ENCODE results near the gene LAGE3. TPM values are rescaled to one million over a fixed set of nuclear protein-coding genes. Genes with fewer than 3 reads are reported as not detected.

The LAGE3 gene
- total and polyA plus RNA-seq, 4 donors = 10.3 to 32.0 (median 23.9) TPM

DNA sequence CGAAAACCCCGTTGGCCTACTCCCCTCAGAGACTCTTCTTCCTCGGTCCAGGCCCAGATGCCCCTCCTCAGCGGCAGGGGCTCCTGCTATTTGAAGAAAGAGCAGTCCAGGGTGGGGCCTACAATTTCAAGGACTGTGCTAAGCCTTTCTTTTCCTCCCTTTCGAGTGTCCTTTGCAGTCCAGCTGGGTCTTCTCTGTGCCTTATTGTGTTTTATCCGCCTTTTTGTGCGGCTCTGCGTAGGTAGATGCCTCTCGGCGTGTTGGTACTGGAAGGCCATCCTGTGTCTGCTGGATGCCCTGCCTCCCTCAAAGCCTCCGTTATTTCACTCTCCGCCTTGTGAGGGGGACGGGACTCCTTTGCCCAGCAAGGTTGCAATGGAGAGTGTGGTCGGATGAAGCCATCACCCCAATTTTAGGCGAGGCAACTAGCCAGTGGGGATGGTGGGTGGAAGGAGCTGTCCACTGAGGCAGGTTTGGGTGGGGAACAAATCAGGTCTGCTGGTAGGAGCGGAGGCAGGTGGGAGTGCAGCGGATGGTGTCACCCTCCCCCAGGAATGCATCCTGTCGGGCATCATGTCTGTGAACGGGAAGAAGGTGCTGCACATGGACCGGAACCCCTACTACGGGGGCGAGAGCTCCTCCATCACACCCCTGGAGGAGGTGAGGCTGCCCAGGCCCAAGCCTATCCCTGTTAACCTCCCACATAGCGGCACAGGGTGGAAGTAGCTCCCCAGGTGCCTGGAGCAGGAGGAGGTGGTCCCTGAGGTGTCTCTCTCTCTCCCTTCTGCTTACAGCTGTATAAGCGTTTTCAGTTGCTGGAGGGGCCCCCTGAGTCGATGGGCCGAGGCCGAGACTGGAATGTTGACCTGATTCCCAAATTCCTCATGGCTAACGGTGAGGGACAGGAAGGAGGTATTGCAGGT is 40.8 kb downstream of the LAGE3 start:
- WGBS, 2 donors = 62 to 68% methylated on average over 21 to 28 of the region's 28 CpGs
- Histone ChIP-seq H3K4me3 (peak overlapping the region; percentile 60), H3K9ac (ENCODE audit: insufficient read depth in 1 of 2, low read length in 2 of 2) (peak overlapping the region in 1 of 2 donors; percentile 67), H3K27ac (ENCODE audit: low read depth in 1 of 2, low read length in 1 of 2) (no peak overlapping the region), H3K4me1 (ENCODE audit: control insufficient read depth in 5 of 5, insufficient read depth in 5 of 5, low read length in 5 of 5) (peaks cover 0 to 8% (median 0%) of the 10 kb centered on the region in 5 donors), H3K27me3 (ENCODE audit: control insufficient read depth in 3 of 3, insufficient read depth in 3 of 3, low read length in 2 of 3) (no peaks in the 10 kb centered on the region), H3K36me3 (ENCODE audit: control insufficient read depth in 4 of 4, insufficient read depth in 4 of 4, low read length in 4 of 4) (peaks cover 0 to 32% (median 9%) of the 10 kb centered on the region in 4 donors), H3K9me3 (ENCODE audit: control insufficient read depth in 4 of 4, insufficient read depth in 3 of 4, low read length in 3 of 4) (peaks cover 0 to 2% (median 0%) of the 10 kb centered on the region in 4 donors)
- DNase-seq (no peak), ATAC-seq (ENCODE audit: insufficient read depth, low FRiP score) (no peak)
- TF ChIP-seq, protein P1, sequence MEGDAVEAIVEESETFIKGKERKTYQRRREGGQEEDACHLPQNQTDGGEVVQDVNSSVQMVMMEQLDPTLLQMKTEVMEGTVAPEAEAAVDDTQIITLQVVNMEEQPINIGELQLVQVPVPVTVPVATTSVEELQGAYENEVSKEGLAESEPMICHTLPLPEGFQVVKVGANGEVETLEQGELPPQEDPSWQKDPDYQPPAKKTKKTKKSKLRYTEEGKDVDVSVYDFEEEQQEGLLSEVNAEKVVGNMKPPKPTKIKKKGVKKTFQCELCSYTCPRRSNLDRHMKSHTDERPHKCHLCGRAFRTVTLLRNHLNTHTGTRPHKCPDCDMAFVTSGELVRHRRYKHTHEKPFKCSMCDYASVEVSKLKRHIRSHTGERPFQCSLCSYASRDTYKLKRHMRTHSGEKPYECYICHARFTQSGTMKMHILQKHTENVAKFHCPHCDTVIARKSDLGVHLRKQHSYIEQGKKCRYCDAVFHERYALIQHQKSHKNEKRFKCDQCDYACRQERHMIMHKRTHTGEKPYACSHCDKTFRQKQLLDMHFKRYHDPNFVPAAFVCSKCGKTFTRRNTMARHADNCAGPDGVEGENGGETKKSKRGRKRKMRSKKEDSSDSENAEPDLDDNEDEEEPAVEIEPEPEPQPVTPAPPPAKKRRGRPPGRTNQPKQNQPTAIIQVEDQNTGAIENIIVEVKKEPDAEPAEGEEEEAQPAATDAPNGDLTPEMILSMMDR (IDR thresholded peaks at IDR 0.05; ENCODE audit: control extremely low read depth, extremely low read depth) = no peak

DNA sequence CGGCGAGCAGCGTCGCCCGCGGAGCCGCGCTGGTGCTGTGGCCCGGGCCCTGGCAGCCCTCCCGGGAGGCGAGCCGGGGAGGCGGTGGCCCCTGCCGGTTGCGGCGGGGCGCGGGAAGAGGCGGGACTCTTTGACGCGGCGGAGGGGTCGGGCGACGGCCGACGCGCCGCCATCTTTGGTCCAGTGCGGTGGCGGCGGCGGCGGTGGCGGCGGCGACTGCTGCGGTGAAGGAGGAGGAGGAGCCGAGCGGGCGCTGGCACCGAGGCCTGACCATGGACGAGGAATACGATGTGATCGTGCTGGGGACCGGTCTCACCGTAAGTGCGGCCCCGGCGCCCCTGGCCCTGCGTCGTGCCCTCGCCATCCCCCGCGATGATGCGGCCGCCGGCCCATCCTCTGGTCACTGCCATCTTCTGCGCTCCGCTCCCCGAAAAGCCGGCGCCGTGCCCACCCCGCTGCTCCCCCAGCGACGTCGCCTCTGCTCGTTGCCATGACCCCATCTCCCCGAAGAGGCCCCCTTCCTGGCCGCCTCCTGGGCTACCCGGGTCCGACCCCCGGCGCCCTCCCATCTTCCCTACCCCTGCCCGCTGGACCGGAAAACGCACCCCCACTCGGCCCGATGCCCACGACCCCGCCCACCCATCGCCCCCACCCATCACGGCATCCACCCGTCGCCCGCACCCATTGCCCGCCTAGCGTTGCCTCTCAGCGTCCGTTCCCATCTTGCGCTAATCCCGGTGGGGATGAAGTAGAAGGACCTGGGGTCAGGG is 41.9 kb downstream of the LAGE3 start, which contains the start of gene GDI1:
Gene GDI1 (plus strand): TSS at position 172 of the 770 bp plus-strand sequence. CDS start 101 bp downstream, at position 273.
- TF ChIP-seq, protein P1 (IDR thresholded peaks at IDR 0.05; ENCODE audit: control extremely low read depth, extremely low read depth) = no peak
- peak within 1 kb of the TSS; percentile 85 to 89 for H3K27ac ChIP-seq (ENCODE audit: low read depth in 1 of 2, low read length in 1 of 2)
- peaks cover 0 to 2% (median 0%) of the 10 kb centered on the region in 4 donors for H3K9me3 ChIP-seq (ENCODE audit: control insufficient read depth in 4 of 4, insufficient read depth in 3 of 4, low read length in 3 of 4)
- peak within 1 kb of the TSS in 1 of 2 donors; percentile 67 for H3K9ac ChIP-seq (ENCODE audit: insufficient read depth in 1 of 2, low read length in 2 of 2)
- H3K36me3 ChIP-seq (ENCODE audit: control insufficient read depth in 4 of 4, insufficient read depth in 4 of 4, low read length in 4 of 4) = peaks cover 0 to 32% (median 12%) of the 10 kb centered on the region in 4 donors
- H3K27me3 ChIP-seq (ENCODE audit: control insufficient read depth in 3 of 3, insufficient read depth in 3 of 3, low read length in 2 of 3) = no peaks in the 10 kb centered on the region
- ATAC-seq (ENCODE audit: insufficient read depth, low FRiP score) (peak; percentile 71), DNase-seq (peak; percentile 50 to 59 (median 52))
- H3K4me1 ChIP-seq (ENCODE audit: control insufficient read depth in 5 of 5, insufficient read depth in 5 of 5, low read length in 5 of 5) = peaks cover 0 to 8% (median 0%) of the 10 kb centered on the region in 5 donors
- peak within 1 kb of the TSS; percentile 62 for H3K4me3 ChIP-seq
- 3 to 35% methylated on average over 20 to 93 of the region's 93 CpGs for WGBS, 2 donors

DNA sequence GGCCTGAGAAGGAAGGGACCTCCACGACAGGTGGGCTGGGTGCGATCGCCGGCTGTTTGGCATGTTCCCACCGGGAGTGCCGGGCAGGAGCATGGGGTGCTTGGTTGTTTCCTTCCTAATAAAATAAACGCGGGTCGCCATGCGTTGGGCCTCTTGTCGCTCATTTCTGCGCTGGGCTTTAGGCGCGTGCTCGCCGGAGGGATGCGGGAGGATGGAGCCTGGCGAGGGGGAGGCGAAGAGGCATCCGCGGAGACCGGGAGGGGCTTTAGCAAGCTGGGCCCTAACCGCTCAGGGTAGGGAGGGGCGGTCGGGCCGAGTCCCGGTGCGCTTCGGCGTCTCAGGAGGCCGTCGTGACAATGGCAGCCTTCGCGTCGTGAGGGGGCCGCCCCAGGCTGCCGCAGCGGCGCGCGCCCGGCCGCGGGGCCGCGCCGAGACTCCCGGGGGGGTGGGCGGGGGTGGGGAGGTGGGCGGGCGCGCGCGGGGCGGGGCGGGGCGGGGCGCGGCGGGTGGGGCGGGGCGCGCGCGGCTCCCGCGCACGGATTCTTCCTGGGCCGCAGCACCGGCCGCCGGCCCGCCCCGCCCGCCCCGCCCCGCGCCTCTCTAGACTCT is 42.6 kb downstream of the LAGE3 start:
- peaks cover 0 to 2% (median 0%) of the 10 kb centered on the region in 4 donors for H3K9me3 ChIP-seq (ENCODE audit: control insufficient read depth in 4 of 4, insufficient read depth in 3 of 4, low read length in 3 of 4)
- H3K27me3 ChIP-seq (ENCODE audit: control insufficient read depth in 3 of 3, insufficient read depth in 3 of 3, low read length in 2 of 3) = no peaks in the 10 kb centered on the region
- ATAC-seq (ENCODE audit: insufficient read depth, low FRiP score) (peak; percentile 42), DNase-seq (peak in 2 of 3 donors; percentile 42 to 59)
- peaks cover 0 to 28% (median 9%) of the 10 kb centered on the region in 4 donors for H3K36me3 ChIP-seq (ENCODE audit: control insufficient read depth in 4 of 4, insufficient read depth in 4 of 4, low read length in 4 of 4)
- H3K4me3 ChIP-seq = no peak overlapping the region
- H3K4me1 ChIP-seq (ENCODE audit: control insufficient read depth in 5 of 5, insufficient read depth in 5 of 5, low read length in 5 of 5) = peaks cover 0 to 8% (median 0%) of the 10 kb centered on the region in 5 donors
- no peak overlapping the region for H3K9ac ChIP-seq (ENCODE audit: insufficient read depth in 1 of 2, low read length in 2 of 2)
- H3K27ac ChIP-seq (ENCODE audit: low read depth in 1 of 2, low read length in 1 of 2) = peak overlapping the region; percentile 85 to 89
- TF ChIP-seq, protein P1 (IDR thresholded peaks at IDR 0.05; ENCODE audit: control extremely low read depth, extremely low read depth) = no peak
- WGBS, 2 donors = 32 to 35% methylated on average over 11 to 60 of the region's 78 CpGs

Measured in lung (tissue), 12 donors.